Activated T-cell treated with anti-CD3 and anti-CD28 coated beads for 1 hour (primary cell): Measurements from ENCODE around the gene ALPI.

ENCODE experiments used
- DNase-seq: peaks from one replicate; pipeline ENCODE4 v3.0.0-alpha.2; 2020; ENCODE audit warnings: low read depth

The ALPI gene

GRCh38 chr2:232501331-232501771 is 45.4 kb downstream of the ALPI start:
- DNase-seq, result no peak

DNA sequence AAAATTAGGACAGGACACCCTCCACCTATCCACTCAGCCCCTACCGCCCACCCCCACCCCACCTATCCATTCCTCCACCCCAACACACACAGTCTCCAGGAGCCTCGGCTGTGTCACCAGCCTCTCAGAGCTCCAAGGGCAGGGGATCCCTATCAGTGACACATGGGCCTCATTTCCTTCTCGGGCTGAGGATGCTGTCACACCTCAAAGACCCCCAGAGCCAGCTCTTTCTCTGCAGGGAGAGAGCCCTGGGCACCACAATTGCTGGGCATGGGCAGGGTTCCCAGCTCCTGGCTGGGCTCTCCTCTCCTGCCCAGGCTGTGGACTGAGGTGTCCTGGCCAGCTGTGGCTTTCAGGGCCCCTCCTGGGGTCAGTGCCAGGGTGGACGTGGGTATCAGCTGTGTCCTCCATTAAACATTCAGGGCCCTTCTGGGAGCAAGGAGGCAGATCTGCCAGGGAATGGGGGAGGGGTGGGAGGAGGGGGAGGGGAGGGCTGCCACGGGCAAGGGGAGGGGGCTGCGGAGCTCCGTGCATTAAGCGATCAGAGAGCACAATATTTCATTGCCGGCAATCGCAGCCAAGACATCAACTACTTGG is 45.9 kb downstream of the ALPI start:
- no peak for DNase-seq

GRCh38 chr2:232502511-232502910 is 46.6 kb downstream of the ALPI start:
- no peak for DNase-seq

DNA sequence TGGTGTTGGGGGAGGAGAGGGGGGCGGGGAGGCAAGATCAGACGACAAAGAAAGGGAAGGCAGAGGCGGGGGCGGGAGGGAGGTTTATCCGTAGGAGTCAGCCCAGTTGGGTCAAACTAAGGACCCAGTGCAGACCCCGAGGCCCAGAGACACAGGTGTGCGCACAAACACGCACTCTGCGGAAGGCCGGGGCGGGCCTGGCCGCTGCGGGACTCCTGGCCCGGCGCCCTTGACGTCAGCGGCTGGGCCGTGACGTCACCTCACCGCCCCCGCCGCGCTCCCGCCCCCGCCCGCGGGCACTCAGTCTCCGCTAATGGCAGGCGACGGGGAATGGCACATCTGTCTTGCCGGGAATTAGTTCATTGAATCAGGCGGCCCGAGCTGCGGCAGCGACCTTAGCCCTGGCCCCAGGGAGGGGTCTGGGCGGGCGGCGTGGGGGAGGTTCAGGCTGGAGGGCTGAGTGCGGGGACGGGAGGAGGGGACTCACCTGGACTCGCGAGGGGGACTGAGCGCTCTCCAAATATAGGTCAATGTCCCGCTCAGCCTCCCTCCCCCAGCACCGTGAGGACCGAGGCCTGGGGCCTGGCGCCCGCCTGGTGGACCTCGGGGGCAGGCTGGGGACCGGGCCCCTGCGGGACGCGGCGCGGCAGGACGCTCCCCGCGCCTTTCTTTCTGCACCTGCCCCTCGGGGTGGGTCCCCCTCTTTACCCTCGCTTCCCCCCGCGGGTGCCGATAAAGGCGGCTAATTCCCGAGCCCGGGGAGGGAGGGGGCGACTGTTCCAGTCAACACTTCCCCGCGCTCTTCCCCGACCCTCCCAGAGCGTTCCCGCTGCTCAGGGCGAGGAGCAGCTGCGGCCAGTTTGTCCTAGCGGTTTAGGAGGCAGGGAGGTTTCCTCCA is 47.2 kb downstream of the ALPI start:
- no peak for DNase-seq

DNA sequence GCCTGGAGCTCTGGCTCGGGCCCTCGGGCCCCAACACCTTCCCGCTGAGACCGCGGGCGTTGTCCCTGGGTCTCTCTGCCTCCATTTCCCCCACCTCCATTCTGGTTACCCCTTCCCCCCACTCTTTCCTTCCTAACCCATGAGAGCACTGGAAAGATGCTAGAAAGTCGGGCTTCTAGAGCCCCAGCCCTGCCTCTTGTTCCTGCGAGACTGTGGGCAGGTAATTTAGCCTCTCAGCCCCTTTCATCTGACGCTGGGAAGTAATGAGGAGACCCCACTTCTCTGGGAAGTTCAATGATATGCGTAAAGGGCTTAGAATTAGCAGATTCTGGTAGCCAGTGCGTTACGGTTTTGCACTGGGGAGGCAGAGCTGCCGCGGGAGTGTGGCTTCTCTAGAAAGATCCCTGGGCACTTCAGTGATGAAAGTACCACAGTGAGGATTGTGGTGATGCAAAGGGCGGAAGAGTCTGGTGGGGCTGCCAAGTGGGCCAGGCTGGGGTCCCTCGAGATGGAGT is 47.9 kb downstream of the ALPI start:
- no peak for DNase-seq

- DNase-seq, result no peak
Observed at GRCh38 chr2:232504438-232504837, 48.5 kb downstream of the ALPI start.

- no peak for DNase-seq
Observed at GRCh38 chr2:232505856-232506255, 49.9 kb downstream of the ALPI start.

DNA sequence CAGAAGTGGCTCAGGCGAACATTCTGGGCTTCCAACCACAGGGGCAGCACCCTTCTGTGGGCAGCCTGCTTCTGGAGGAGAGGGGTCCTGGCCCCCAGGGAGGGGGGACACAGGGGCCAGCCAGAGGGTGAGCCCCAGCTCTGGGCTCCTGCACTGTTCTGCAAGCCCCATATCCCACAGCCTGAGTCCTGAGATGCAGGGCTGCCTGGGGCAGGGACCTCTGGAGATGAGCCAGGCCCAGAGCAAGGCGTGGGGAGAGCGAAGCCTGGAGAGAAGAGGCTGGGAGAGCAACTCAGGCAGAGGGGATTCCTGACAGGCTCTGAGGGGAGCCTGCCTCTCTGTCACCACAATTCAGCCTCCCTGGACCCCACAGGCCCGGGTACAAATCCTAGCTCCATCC is 50.8 kb downstream of the ALPI start:
- DNase-seq, result no peak

GRCh38 chr2:232508251-232508650 is 52.3 kb downstream of the ALPI start:
- no peak for DNase-seq
